ENCODE results near the gene WDR59. TPM values are rescaled to one million over a fixed set of nuclear protein-coding genes. Genes with fewer than 3 reads are reported as not detected.
A peak's percentile ranks its signal among the peaks of the same experiment; 100 is the strongest.

WDR59 gene
- total and polyA plus RNA-seq, 9 of the 15 experiments (the other 6 are each of a cell fraction or from before 2014, with no cell fraction given), result 12.7 to 126 (median 34.7) TPM

GRCh38 chr16:74862743-74863244 lies 122.1 kb downstream of the WDR59 start (continued):
- TF ChIP-seq XRCC3 (IDR thresholded peaks at IDR 0.05) (no peak), POU5F1 (IDR thresholded peaks at IDR 0.05; ENCODE audit: borderline replicate concordance, low read depth, low read length, partially characterized antibody) (no peak), DACH1 (IDR thresholded peaks at IDR 0.05; ENCODE audit: partially characterized antibody) (peak; percentile 98), RCOR1 (IDR thresholded peaks at IDR 0.05; ENCODE audit: borderline replicate concordance in 1 of 2, low read depth in 2 of 2, low read length in 2 of 2) (0 out of 4 replicates have a peak, but pooled peaks of 1 of the 2 experiments have one; percentile 21), MCM7 (IDR thresholded peaks at IDR 0.05) (no peak), KLF16 (IDR thresholded peaks at IDR 0.05) (peak; percentile 36; the same call in 1 of the 2 replicates), BRF1 (IDR thresholded peaks at IDR 0.05; ENCODE audit: borderline replicate concordance, extremely low read depth, insufficient read length) (no peak), TRIM28 (IDR thresholded peaks at IDR 0.05) (no peak), DEAF1 (CRISPR knock-in tag; IDR thresholded peaks at IDR 0.05) (peak; percentile 77), ZNF384 (IDR thresholded peaks at IDR 0.05; ENCODE audit: low read depth, low read length) (0 out of 2 replicates have a peak, but pooled peaks have one; percentile 21), RB1 (IDR thresholded peaks at IDR 0.05; ENCODE audit: low read depth) (peak; percentile 36; the same call in 1 of the 2 replicates), ESRRA (IDR thresholded peaks at IDR 0.05; ENCODE audit: borderline replicate concordance, low read depth) (no peak)
- TF ChIP-seq, protein P1, sequence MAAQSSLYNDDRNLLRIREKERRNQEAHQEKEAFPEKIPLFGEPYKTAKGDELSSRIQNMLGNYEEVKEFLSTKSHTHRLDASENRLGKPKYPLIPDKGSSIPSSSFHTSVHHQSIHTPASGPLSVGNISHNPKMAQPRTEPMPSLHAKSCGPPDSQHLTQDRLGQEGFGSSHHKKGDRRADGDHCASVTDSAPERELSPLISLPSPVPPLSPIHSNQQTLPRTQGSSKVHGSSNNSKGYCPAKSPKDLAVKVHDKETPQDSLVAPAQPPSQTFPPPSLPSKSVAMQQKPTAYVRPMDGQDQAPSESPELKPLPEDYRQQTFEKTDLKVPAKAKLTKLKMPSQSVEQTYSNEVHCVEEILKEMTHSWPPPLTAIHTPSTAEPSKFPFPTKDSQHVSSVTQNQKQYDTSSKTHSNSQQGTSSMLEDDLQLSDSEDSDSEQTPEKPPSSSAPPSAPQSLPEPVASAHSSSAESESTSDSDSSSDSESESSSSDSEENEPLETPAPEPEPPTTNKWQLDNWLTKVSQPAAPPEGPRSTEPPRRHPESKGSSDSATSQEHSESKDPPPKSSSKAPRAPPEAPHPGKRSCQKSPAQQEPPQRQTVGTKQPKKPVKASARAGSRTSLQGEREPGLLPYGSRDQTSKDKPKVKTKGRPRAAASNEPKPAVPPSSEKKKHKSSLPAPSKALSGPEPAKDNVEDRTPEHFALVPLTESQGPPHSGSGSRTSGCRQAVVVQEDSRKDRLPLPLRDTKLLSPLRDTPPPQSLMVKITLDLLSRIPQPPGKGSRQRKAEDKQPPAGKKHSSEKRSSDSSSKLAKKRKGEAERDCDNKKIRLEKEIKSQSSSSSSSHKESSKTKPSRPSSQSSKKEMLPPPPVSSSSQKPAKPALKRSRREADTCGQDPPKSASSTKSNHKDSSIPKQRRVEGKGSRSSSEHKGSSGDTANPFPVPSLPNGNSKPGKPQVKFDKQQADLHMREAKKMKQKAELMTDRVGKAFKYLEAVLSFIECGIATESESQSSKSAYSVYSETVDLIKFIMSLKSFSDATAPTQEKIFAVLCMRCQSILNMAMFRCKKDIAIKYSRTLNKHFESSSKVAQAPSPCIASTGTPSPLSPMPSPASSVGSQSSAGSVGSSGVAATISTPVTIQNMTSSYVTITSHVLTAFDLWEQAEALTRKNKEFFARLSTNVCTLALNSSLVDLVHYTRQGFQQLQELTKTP (IDR thresholded peaks at IDR 0.05; ENCODE audit: low read depth in 1 of 2, partially characterized antibody in 2 of 2), result no peak
- TF ChIP-seq, protein P2, sequence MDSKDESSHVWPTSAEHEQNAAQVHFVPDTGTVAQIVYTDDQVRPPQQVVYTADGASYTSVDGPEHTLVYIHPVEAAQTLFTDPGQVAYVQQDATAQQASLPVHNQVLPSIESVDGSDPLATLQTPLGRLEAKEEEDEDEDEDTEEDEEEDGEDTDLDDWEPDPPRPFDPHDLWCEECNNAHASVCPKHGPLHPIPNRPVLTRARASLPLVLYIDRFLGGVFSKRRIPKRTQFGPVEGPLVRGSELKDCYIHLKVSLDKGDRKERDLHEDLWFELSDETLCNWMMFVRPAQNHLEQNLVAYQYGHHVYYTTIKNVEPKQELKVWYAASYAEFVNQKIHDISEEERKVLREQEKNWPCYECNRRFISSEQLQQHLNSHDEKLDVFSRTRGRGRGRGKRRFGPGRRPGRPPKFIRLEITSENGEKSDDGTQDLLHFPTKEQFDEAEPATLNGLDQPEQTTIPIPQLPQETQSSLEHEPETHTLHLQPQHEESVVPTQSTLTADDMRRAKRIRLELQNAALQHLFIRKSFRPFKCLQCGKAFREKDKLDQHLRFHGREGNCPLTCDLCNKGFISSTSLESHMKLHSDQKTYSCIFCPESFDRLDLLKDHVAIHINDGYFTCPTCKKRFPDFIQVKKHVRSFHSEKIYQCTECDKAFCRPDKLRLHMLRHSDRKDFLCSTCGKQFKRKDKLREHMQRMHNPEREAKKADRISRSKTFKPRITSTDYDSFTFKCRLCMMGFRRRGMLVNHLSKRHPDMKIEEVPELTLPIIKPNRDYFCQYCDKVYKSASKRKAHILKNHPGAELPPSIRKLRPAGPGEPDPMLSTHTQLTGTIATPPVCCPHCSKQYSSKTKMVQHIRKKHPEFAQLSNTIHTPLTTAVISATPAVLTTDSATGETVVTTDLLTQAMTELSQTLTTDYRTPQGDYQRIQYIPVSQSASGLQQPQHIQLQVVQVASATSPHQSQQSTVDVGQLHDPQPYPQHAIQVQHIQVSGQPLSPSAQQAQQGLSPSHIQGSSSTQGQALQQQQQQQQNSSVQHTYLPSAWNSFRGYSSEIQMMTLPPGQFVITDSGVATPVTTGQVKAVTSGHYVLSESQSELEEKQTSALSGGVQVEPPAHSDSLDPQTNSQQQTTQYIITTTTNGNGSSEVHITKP (IDR thresholded peaks at IDR 0.05; ENCODE audit: partially characterized antibody), result peak; percentile 74
- TF ChIP-seq, protein P3, sequence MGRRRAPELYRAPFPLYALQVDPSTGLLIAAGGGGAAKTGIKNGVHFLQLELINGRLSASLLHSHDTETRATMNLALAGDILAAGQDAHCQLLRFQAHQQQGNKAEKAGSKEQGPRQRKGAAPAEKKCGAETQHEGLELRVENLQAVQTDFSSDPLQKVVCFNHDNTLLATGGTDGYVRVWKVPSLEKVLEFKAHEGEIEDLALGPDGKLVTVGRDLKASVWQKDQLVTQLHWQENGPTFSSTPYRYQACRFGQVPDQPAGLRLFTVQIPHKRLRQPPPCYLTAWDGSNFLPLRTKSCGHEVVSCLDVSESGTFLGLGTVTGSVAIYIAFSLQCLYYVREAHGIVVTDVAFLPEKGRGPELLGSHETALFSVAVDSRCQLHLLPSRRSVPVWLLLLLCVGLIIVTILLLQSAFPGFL (CRISPR knock-in tag; IDR thresholded peaks at IDR 0.05), result no peak
- TF ChIP-seq, protein P4, sequence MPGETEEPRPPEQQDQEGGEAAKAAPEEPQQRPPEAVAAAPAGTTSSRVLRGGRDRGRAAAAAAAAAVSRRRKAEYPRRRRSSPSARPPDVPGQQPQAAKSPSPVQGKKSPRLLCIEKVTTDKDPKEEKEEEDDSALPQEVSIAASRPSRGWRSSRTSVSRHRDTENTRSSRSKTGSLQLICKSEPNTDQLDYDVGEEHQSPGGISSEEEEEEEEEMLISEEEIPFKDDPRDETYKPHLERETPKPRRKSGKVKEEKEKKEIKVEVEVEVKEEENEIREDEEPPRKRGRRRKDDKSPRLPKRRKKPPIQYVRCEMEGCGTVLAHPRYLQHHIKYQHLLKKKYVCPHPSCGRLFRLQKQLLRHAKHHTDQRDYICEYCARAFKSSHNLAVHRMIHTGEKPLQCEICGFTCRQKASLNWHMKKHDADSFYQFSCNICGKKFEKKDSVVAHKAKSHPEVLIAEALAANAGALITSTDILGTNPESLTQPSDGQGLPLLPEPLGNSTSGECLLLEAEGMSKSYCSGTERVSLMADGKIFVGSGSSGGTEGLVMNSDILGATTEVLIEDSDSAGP (CRISPR knock-in tag; IDR thresholded peaks at IDR 0.05), result no peak
